K562 (cell line): ENCODE data around the gene RGS9BP. TPM values are rescaled to one million over a fixed set of nuclear protein-coding genes. Genes with fewer than 3 reads are reported as not detected.

Experiments
- CBFA2T3 ChIP-seq: fragments of 450-650 bp; IDR thresholded peaks from 2 replicates; pipeline ENCODE4 v1.6.1; 2017
- COPS2 ChIP-seq: fragments of 450-650 bp; conservative IDR thresholded peaks from 2 replicates; pipeline ENCODE4 v1.6.1; 2016; ENCODE audit warnings: mild to moderate bottlenecking, moderate library complexity
- CSDE1 ChIP-seq, 2 experiments: fragments of 450-650 bp; IDR thresholded peaks; 2 replicates each; pipeline ENCODE4 v1.6.1; 2016; ENCODE audit warnings: mild to moderate bottlenecking in 1 of 2
- DACH1 ChIP-seq: fragments of 450-650 bp; IDR thresholded peaks from 2 replicates; pipeline ENCODE4 v1.6.1; 2018; ENCODE audit not compliant: partially characterized antibody
- FOXK2 ChIP-seq, 2 experiments: fragments of 450-650 bp; IDR thresholded peaks in 1 of 2; conservative IDR thresholded peaks in 1 of 2; 2 replicates each; pipeline ENCODE4 v1.6.1; 2016; ENCODE audit warnings: low read depth in 2 of 2, mild to moderate bottlenecking in 1 of 2
- GTF2E2 ChIP-seq: fragments of 200-800 bp; sonication (Bioruptor generic); IDR thresholded peaks from 2 replicates; pipeline ENCODE4 v1.6.1; 2016; ENCODE audit warnings: missing genetic modification characterization, missing compliant biosample characterization
- HOXB6 ChIP-seq: fragments of 250-450 bp; sonication (Bioruptor Pico); IDR thresholded peaks from 2 replicates; pipeline ENCODE4 v1.5.1; 2022; ENCODE audit warnings: mild to moderate bottlenecking, borderline replicate concordance
- JUNB ChIP-seq: fragments of 450-650 bp; formaldehyde crosslinking; conservative IDR thresholded peaks from 2 replicates; pipeline ENCODE4 v1.4.0; 2020; ENCODE audit warnings: mild to moderate bottlenecking
- MLX ChIP-seq, 2 experiments: fragments of 450-650 bp in 1 of 2; sonication (generic) in 1 of 2; formaldehyde crosslinking; conservative IDR thresholded peaks; 2 replicates each; pipeline versions ENCODE4 v1.4.0 to v1.8.1; 2020 to 2022; ENCODE audit warnings: mild to moderate bottlenecking in 1 of 2, missing genetic modification reagents in 1 of 2
- NCOA6 ChIP-seq: fragments of 450-650 bp; IDR thresholded peaks from 2 replicates; pipeline ENCODE4 v1.6.1; 2017; ENCODE audit warnings: mild to moderate bottlenecking
- NR0B1 ChIP-seq: fragments of 450-650 bp; IDR thresholded peaks from one replicate; pipeline ENCODE4 v1.6.1; 2018; ENCODE audit warnings: mild to moderate bottlenecking, moderate library complexity; ENCODE audit not compliant: partially characterized antibody
- PREB ChIP-seq: sonication (generic); formaldehyde crosslinking; IDR thresholded peaks from 2 replicates; pipeline ENCODE4 v1.8.1; 2023; ENCODE audit warnings: mild to moderate bottlenecking, missing genetic modification reagents
- SMARCA5 ChIP-seq: fragments of 450-650 bp; IDR thresholded peaks from 2 replicates; pipeline ENCODE4 v1.6.1; 2016
- TARDBP ChIP-seq: fragments of 450-650 bp; IDR thresholded peaks from 2 replicates; pipeline ENCODE4 v1.6.1; 2016
- TEAD4 ChIP-seq, 2 experiments: sonication (generic) in 1 of 2; formaldehyde crosslinking in 1 of 2; IDR thresholded peaks; 2 replicates each; pipeline versions ENCODE4 v1.6.1 to v1.8.0; 2012 to 2022; ENCODE audit warnings: borderline replicate concordance in 1 of 2, inconsistent platforms in 1 of 2, low read length in 1 of 2, mild to moderate bottlenecking in 1 of 2, missing genetic modification reagents in 1 of 2
- ZNF282 ChIP-seq: sonication (generic); formaldehyde crosslinking; IDR thresholded peaks from 2 replicates; pipeline ENCODE4 v1.8.1; 2023; ENCODE audit warnings: missing genetic modification reagents
- ZNF407 ChIP-seq: fragments of 450-650 bp; IDR thresholded peaks from 2 replicates; pipeline ENCODE4 v1.6.1; 2016; ENCODE audit warnings: low read depth
- ZNF830 ChIP-seq: fragments of 250-450 bp; sonication (Bioruptor Pico); IDR thresholded peaks from 2 replicates; pipeline ENCODE4 v1.5.0; 2021; ENCODE audit warnings: mild to moderate bottlenecking
- polyA plus RNA-seq, 8 experiments: library from polyadenylated mRNA; depleted of rRNA in 4 of 8; stranded (reverse) in 5 of 8; unstranded in 3 of 8; fragments of >200 nt; fragmentation: Nextera tagmentation in 2 of 8; fragmentation: Illumina TruSeq in 1 of 8; extraction: Ambion mirVana in 2 of 8; extraction: Trizol in 1 of 8; gene quantifications; 2 replicates each; pipeline versions ENCODE4 v1.2.1 to v1.2.3, GENCODE V29; 2011 to 2014; ENCODE audit warnings: inconsistent platforms in 1 of 8, missing spikeins in 1 of 8
- total RNA-seq, 7 experiments: library from RNA; depleted of rRNA in 6 of 7; stranded (reverse); fragments of >200 nt in 6 of 7; fragmentation: Illumina TruSeq in 2 of 7; extraction: Trizol in 2 of 7; gene quantifications; 2 replicates each; pipeline versions ENCODE4 v1.2.1 to v1.2.3, GENCODE V29; 2011 to 2021; ENCODE audit warnings: low replicate concordance in 1 of 7

RGS9BP gene
- total and polyA plus RNA-seq, 9 of the 15 experiments (the other 6 are each of a cell fraction or from before 2014, with no cell fraction given) = 0.03 to 1.3 (median 0.49) TPM

GRCh38 chr19:32671883-32672593 lies 3.6 kb upstream of the RGS9BP start (continued):
- TF ChIP-seq TEAD4 (IDR thresholded peaks at IDR 0.05; ENCODE audit: low read length) = peak; percentile 91
- TF ChIP-seq TEAD4 (CRISPR knock-in tag; IDR thresholded peaks at IDR 0.05; ENCODE audit: borderline replicate concordance) = no peak
- no peak for TF ChIP-seq DACH1
- no peak for TF ChIP-seq ZNF830 (CRISPR knock-in tag)
- TF ChIP-seq MLX (CRISPR knock-in tag; conservative IDR thresholded peaks at IDR 0.05) = no peak
- TF ChIP-seq TARDBP = no peak
- TF ChIP-seq SMARCA5 = no peak
- TF ChIP-seq CBFA2T3 = peak; percentile 93
- no peak for TF ChIP-seq ZNF282
- 0 out of 4 replicates have a peak, but pooled peaks have one; percentile 23 to 64 for TF ChIP-seq FOXK2 (conservative IDR thresholded peaks at IDR 0.05 in 1 of 2, IDR thresholded peaks at IDR 0.05 in 1 of 2; ENCODE audit: low read depth in 2 of 2)
- no peak for TF ChIP-seq NCOA6
- TF ChIP-seq ZNF407 = no peak
- 0 out of 4 replicates have a peak, but pooled peaks of 1 of the 2 experiments have one; percentile 33 for TF ChIP-seq CSDE1 (IDR thresholded peaks at IDR 0.05)
- TF ChIP-seq PREB (CRISPR knock-in tag) = no peak
- TF ChIP-seq GTF2E2 (tag) = no peak
- no peak for TF ChIP-seq HOXB6 (CRISPR knock-in tag)
- no peak for TF ChIP-seq NR0B1
- no peak for TF ChIP-seq JUNB (CRISPR knock-in tag)
- TF ChIP-seq COPS2 = no peak
